HCT116 (cell line): ENCODE results near the gene DNASE1L3.

Experiments
- EZH2 ChIP-seq: fragments of 200-600 bp; sonication (generic); IDR thresholded peaks from 2 replicates; pipeline ENCODE4 v1.6.1; 2017; ENCODE audit warnings: antibody characterized with exemption, mixed run types
- EZH2phosphoT487 ChIP-seq: fragments of 200-600 bp; IDR thresholded peaks from 2 replicates; pipeline ENCODE4 v1.6.1; 2018; ENCODE audit warnings: antibody characterized with exemption, borderline replicate concordance
- POLR2A ChIP-seq: IDR thresholded peaks from 2 replicates; pipeline ENCODE4 v1.7.0; 2011; ENCODE audit warnings: borderline replicate concordance; ENCODE audit not compliant: insufficient read depth, insufficient read length; ENCODE audit errors: extremely low read depth
- POLR2AphosphoS5 ChIP-seq: IDR thresholded peaks from 2 replicates; pipeline ENCODE4 v1.6.1; 2011; ENCODE audit warnings: mild to moderate bottlenecking, low read depth, low read length, moderate library complexity
- SP1 ChIP-seq: IDR thresholded peaks from 2 replicates; pipeline ENCODE4 v1.6.1; 2012; ENCODE audit warnings: low read depth
- TCF7L2 ChIP-seq: IDR thresholded peaks from 2 replicates; pipeline ENCODE4 v1.7.0; 2011; ENCODE audit warnings: borderline replicate concordance, inconsistent platforms; ENCODE audit not compliant: insufficient read depth, insufficient read length; ENCODE audit errors: extremely low read depth
- ZFX ChIP-seq: fragments of 450-650 bp; IDR thresholded peaks from 2 replicates; pipeline ENCODE4 v1.6.1; 2017
- ZNF274 ChIP-seq: fragments of 200-500 bp; sonication (Bioruptor generic); IDR thresholded peaks from 2 replicates; pipeline ENCODE4 v1.6.1; 2014; ENCODE audit warnings: mild to moderate bottlenecking, low read depth, low read length, inconsistent platforms
- TF ChIP-seq, protein P1 (sequence below): IDR thresholded peaks from 2 replicates; pipeline ENCODE4 v1.6.1; 2012; ENCODE audit warnings: low read depth
- TF ChIP-seq, protein P2 (sequence below), 3 experiments: fragments of 200-600 bp in 1 of 3; sonication (generic) in 1 of 3; IDR thresholded peaks in 2 of 3; conservative IDR thresholded peaks in 1 of 3; 2 replicates each; pipeline ENCODE4 v1.5.1; 2012 to 2017; ENCODE audit warnings: low read depth in 2 of 3, low read length in 2 of 3, antibody characterized with exemption in 1 of 3, borderline replicate concordance in 1 of 3, control low read depth in 1 of 3, mild to moderate bottlenecking in 1 of 3, mixed read lengths in 1 of 3, mixed run types in 1 of 3, moderate library complexity in 1 of 3; ENCODE audit not compliant: insufficient read depth in 1 of 3

DNA sequence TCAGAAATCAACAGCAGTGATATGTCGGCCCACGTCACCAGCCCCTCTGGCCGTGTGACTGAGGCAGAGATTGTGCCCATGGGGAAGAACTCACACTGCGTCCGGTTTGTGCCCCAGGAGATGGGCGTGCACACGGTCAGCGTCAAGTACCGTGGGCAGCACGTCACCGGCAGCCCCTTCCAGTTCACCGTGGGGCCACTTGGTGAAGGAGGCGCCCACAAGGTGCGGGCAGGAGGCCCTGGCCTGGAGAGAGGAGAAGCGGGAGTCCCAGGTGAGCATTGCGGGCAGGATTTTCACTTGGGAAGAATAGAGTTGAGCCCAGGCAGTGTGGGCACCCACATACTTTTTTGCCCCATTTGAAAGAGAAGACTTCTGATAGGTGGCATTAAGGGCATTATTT, 57.4 kb downstream of the DNASE1L3 start:
- no peak for TF ChIP-seq SP1
- TF ChIP-seq EZH2 = no peak
- TF ChIP-seq, protein P1, sequence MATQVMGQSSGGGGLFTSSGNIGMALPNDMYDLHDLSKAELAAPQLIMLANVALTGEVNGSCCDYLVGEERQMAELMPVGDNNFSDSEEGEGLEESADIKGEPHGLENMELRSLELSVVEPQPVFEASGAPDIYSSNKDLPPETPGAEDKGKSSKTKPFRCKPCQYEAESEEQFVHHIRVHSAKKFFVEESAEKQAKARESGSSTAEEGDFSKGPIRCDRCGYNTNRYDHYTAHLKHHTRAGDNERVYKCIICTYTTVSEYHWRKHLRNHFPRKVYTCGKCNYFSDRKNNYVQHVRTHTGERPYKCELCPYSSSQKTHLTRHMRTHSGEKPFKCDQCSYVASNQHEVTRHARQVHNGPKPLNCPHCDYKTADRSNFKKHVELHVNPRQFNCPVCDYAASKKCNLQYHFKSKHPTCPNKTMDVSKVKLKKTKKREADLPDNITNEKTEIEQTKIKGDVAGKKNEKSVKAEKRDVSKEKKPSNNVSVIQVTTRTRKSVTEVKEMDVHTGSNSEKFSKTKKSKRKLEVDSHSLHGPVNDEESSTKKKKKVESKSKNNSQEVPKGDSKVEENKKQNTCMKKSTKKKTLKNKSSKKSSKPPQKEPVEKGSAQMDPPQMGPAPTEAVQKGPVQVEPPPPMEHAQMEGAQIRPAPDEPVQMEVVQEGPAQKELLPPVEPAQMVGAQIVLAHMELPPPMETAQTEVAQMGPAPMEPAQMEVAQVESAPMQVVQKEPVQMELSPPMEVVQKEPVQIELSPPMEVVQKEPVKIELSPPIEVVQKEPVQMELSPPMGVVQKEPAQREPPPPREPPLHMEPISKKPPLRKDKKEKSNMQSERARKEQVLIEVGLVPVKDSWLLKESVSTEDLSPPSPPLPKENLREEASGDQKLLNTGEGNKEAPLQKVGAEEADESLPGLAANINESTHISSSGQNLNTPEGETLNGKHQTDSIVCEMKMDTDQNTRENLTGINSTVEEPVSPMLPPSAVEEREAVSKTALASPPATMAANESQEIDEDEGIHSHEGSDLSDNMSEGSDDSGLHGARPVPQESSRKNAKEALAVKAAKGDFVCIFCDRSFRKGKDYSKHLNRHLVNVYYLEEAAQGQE = no peak
- no peak for TF ChIP-seq ZFX
- TF ChIP-seq, protein P2, sequence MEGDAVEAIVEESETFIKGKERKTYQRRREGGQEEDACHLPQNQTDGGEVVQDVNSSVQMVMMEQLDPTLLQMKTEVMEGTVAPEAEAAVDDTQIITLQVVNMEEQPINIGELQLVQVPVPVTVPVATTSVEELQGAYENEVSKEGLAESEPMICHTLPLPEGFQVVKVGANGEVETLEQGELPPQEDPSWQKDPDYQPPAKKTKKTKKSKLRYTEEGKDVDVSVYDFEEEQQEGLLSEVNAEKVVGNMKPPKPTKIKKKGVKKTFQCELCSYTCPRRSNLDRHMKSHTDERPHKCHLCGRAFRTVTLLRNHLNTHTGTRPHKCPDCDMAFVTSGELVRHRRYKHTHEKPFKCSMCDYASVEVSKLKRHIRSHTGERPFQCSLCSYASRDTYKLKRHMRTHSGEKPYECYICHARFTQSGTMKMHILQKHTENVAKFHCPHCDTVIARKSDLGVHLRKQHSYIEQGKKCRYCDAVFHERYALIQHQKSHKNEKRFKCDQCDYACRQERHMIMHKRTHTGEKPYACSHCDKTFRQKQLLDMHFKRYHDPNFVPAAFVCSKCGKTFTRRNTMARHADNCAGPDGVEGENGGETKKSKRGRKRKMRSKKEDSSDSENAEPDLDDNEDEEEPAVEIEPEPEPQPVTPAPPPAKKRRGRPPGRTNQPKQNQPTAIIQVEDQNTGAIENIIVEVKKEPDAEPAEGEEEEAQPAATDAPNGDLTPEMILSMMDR (IDR thresholded peaks at IDR 0.05 in 2 of 3, conservative IDR thresholded peaks at IDR 0.05 in 1 of 3; ENCODE audit: borderline replicate concordance in 1 of 3, insufficient read depth in 1 of 3, low read depth in 2 of 3, low read length in 2 of 3) = no peak
- no peak for TF ChIP-seq POLR2AphosphoS5
- TF ChIP-seq TCF7L2 = no peak
- TF ChIP-seq POLR2A = no peak
- no peak for TF ChIP-seq ZNF274
- TF ChIP-seq EZH2phosphoT487 = no peak
